ENCODE data around the gene CNDP1.

Gene CNDP1

DNA sequence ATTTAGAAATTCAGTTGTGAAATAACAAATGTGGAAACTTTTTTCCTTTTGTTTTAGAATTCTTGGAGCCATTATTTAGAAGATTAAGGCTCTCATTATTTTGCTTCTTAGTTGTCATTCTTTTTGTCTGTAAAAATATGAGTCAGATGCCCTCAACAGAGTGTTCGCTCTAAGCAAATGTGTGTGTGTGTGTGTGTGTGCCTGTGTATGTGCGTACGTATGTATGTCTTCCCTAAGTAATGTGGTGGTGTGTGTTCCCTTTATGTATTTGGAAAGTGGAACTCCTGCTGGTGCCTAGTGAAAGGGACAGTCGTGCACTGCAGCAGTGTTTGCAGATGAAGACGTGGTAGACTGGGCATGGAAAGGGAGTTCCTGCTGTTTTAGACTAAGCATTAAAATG, 90.9 kb downstream of the CNDP1 start (continued):
- TF ChIP-seq ZNF18 (tag by site-specific recombination; IDR thresholded peaks at IDR 0.05) (no peak), ZBTB21 (tag by site-specific recombination; IDR thresholded peaks at IDR 0.05) (no peak), ZNF571 (tag by site-specific recombination; IDR thresholded peaks at IDR 0.05) (no peak), ZNF610 (tag by site-specific recombination; IDR thresholded peaks at IDR 0.05; ENCODE audit: borderline replicate concordance) (no peak), ZBTB49 (tag by site-specific recombination; IDR thresholded peaks at IDR 0.05; ENCODE audit: low read depth) (no peak)

- no peaks in the 10 kb centered on the region for H3K36me3 ChIP-seq (ENCODE audit: control insufficient read depth in 2 of 2, insufficient read depth in 1 of 2, low read length in 2 of 2)
- no peak for TF ChIP-seq ZNF174 (tag by site-specific recombination; IDR thresholded peaks at IDR 0.05)
- no peak for TF ChIP-seq PRDM1 (tag by site-specific recombination; IDR thresholded peaks at IDR 0.05)
- no peak for TF ChIP-seq ZFHX2 (tag by site-specific recombination; conservative IDR thresholded peaks at IDR 0.05)
- TF ChIP-seq ZSCAN16 (tag by site-specific recombination; IDR thresholded peaks at IDR 0.05): no peak
- no peak for TF ChIP-seq CTCF (tag by site-specific recombination; IDR thresholded peaks at IDR 0.05)
- no peak for TF ChIP-seq KLF16 (tag by site-specific recombination; IDR thresholded peaks at IDR 0.05)
- no peak for TF ChIP-seq ZNF350 (tag by site-specific recombination; IDR thresholded peaks at IDR 0.05)
- no peak for TF ChIP-seq ZNF626 (tag by site-specific recombination; IDR thresholded peaks at IDR 0.05)
- no peak for TF ChIP-seq HOXA7 (CRISPR knock-in tag; IDR thresholded peaks at IDR 0.05; ENCODE audit: borderline replicate concordance)
- no peak for TF ChIP-seq ZFP41 (tag by site-specific recombination; IDR thresholded peaks at IDR 0.05; ENCODE audit: borderline replicate concordance)
- no peak for TF ChIP-seq ZNF404 (tag by site-specific recombination; IDR thresholded peaks at IDR 0.05)
- no peak for TF ChIP-seq YY1 (tag by site-specific recombination; IDR thresholded peaks at IDR 0.05)
- TF ChIP-seq ZNF654 (tag by site-specific recombination; IDR thresholded peaks at IDR 0.05; ENCODE audit: low read depth): no peak
- TF ChIP-seq ZNF571 (tag by site-specific recombination; IDR thresholded peaks at IDR 0.05): no peak
- TF ChIP-seq, protein P1, sequence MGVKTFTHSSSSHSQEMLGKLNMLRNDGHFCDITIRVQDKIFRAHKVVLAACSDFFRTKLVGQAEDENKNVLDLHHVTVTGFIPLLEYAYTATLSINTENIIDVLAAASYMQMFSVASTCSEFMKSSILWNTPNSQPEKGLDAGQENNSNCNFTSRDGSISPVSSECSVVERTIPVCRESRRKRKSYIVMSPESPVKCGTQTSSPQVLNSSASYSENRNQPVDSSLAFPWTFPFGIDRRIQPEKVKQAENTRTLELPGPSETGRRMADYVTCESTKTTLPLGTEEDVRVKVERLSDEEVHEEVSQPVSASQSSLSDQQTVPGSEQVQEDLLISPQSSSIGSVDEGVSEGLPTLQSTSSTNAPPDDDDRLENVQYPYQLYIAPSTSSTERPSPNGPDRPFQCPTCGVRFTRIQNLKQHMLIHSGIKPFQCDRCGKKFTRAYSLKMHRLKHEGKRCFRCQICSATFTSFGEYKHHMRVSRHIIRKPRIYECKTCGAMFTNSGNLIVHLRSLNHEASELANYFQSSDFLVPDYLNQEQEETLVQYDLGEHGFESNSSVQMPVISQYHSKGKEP (tag by site-specific recombination; IDR thresholded peaks at IDR 0.05): no peak
- TF ChIP-seq GFI1B (tag by site-specific recombination; IDR thresholded peaks at IDR 0.05): no peak
- TF ChIP-seq, protein P2, sequence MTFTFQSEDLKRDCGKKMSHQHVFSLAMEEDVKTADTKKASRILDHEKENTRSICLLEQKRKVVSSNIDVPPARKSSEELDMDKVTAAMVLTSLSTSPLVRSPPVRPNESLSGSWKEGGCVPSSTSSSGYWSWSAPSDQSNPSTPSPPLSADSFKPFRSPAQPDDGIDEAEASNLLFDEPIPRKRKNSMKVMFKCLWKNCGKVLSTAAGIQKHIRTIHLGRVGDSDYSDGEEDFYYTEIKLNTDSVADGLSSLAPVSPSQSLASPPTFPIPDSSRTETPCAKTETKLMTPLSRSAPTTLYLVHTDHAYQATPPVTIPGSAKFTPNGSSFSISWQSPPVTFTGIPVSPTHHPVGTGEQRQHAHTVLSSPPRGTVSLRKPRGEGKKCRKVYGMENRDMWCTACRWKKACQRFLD (tag by site-specific recombination; IDR thresholded peaks at IDR 0.05): no peak
- no peak for TF ChIP-seq ZNF223 (tag by site-specific recombination; IDR thresholded peaks at IDR 0.05)
- TF ChIP-seq, protein P3, sequence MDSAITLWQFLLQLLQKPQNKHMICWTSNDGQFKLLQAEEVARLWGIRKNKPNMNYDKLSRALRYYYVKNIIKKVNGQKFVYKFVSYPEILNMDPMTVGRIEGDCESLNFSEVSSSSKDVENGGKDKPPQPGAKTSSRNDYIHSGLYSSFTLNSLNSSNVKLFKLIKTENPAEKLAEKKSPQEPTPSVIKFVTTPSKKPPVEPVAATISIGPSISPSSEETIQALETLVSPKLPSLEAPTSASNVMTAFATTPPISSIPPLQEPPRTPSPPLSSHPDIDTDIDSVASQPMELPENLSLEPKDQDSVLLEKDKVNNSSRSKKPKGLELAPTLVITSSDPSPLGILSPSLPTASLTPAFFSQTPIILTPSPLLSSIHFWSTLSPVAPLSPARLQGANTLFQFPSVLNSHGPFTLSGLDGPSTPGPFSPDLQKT (IDR thresholded peaks at IDR 0.05; ENCODE audit: borderline replicate concordance, low read depth, low read length): no peak
- no peaks in the 10 kb centered on the region; the same call in 1 of the 2 replicates for H3K4me1 ChIP-seq (ENCODE audit: control insufficient read depth, insufficient read depth, low read length)
- ChIA-PET POLR2A (no interaction called here), CTCF (no interaction called here)
- H3K9me3 ChIP-seq (ENCODE audit: control insufficient read depth, insufficient read depth, low read depth, low read length): no peaks in the 10 kb centered on the region
- no peak overlapping the region for H3K27ac ChIP-seq (ENCODE audit: extremely low read depth, low read depth, low read length)
- no peak overlapping the region for H3K4me3 ChIP-seq (ENCODE audit: low read depth, low read length)
Measured at GRCh38 chr18:74626049-74626874, 92.0 kb downstream of the CNDP1 start.

Data from HEK293 (cell line).